ENCODE results near the gene TGM2.
A peak's percentile ranks its signal among the peaks of the same experiment; 100 is the strongest.

Gene TGM2

DNA sequence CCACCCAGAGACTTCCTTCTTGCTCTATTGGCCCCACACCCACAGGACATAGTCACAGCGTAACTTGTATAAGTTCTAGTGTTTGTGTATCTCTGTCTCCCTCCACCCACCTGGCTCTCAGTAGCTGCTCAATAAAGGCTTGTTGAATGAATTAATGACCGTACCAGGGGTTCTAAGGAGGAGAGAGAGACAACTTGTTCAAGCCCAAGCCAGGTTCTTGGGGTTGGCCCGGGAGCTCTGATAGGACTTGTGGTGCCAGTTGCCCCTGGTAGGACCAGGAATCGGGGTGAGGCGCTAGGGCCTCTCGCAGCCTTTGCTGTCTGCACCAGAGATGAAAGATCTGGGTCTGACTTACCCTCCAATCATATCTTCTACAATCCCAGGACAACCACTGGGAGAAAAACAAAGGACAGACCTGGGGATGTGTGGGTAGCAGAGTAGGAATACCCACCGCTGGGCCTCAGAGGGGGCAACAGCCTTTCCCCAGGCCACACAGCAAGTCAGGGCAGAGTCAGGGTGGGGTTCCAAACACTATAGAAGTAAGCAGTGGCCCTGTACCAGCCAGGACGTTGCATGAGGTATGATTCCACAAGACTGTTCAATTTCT, 5.3 kb upstream of the TGM2 start:
- Histone ChIP-seq H3K27ac (ENCODE audit: low read length) (no peak overlapping the region), H3K27me3 (ENCODE audit: low read depth, low read length) (peaks cover 29% of the 10 kb centered on the region), H3K79me2 (ENCODE audit: low read length) (no peaks in the 10 kb centered on the region), H3K4me3 (ENCODE audit: low read length) (no peak overlapping the region), H4K20me1 (ENCODE audit: insufficient read depth, low read length) (no peaks in the 10 kb centered on the region), H3K36me3 (replicated peaks; ENCODE audit: low read depth, low read length) (no peaks in the 10 kb centered on the region), H2AFZ (ENCODE audit: low read depth, low read length) (no peak overlapping the region), H3K9me3 (ENCODE audit: insufficient read depth, low read length) (no peaks in the 10 kb centered on the region), H3K4me2 (ENCODE audit: low read length) (peak overlapping the region; percentile 48; the same call in 1 of the 2 replicates), H3K9ac (ENCODE audit: low read length) (no peak overlapping the region), H3K4me1 (ENCODE audit: low read length) (peaks cover 32% of the 10 kb centered on the region)
- TF ChIP-seq EZH2phosphoT487 (IDR thresholded peaks at IDR 0.05; ENCODE audit: low read depth) = no peak
- TF ChIP-seq, protein P1, sequence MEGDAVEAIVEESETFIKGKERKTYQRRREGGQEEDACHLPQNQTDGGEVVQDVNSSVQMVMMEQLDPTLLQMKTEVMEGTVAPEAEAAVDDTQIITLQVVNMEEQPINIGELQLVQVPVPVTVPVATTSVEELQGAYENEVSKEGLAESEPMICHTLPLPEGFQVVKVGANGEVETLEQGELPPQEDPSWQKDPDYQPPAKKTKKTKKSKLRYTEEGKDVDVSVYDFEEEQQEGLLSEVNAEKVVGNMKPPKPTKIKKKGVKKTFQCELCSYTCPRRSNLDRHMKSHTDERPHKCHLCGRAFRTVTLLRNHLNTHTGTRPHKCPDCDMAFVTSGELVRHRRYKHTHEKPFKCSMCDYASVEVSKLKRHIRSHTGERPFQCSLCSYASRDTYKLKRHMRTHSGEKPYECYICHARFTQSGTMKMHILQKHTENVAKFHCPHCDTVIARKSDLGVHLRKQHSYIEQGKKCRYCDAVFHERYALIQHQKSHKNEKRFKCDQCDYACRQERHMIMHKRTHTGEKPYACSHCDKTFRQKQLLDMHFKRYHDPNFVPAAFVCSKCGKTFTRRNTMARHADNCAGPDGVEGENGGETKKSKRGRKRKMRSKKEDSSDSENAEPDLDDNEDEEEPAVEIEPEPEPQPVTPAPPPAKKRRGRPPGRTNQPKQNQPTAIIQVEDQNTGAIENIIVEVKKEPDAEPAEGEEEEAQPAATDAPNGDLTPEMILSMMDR (IDR thresholded peaks at IDR 0.05; ENCODE audit: low read depth, low read length) = no peak

DNA sequence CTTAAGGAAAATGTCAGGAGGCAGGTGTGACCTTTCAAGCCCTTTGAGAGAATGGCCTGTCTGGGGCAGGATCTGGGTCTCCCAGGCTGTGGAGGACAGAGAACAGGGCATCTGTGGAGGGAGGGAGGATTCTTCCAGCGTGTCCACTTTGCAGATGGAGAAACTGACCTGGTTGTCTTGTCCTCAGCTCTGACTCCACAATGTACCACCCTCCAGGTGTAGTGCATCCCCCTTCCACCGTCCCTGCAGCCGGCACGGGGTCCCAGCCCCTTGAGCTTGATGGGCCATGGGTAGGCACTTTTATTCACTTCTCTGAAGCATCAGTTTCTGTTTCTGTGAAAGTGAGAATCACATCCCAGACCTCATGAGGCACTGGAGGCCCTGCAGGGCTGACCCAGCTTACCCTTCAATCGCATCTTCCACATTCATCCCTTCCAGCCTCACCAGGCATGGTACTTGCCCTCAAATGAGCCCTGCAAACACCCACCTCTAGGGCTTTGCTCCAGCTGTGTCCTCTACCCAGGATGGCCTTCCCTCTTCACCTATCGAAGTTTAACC, 4.6 kb upstream of the TGM2 start:
- no peak overlapping the region for H2AFZ ChIP-seq (ENCODE audit: low read depth, low read length)
- peaks cover 25% of the 10 kb centered on the region for H3K27me3 ChIP-seq (ENCODE audit: low read depth, low read length)
- H3K27ac ChIP-seq (ENCODE audit: low read length) = no peak overlapping the region
- H4K20me1 ChIP-seq (ENCODE audit: insufficient read depth, low read length) = no peaks in the 10 kb centered on the region
- H3K4me1 ChIP-seq (ENCODE audit: low read length) = peaks cover 35% of the 10 kb centered on the region
- no peaks in the 10 kb centered on the region for H3K36me3 ChIP-seq (replicated peaks; ENCODE audit: low read depth, low read length)
- H3K4me2 ChIP-seq (ENCODE audit: low read length) = peak overlapping the region; percentile 48
- no peaks in the 10 kb centered on the region for H3K9me3 ChIP-seq (ENCODE audit: insufficient read depth, low read length)
- TF ChIP-seq, protein P1 (IDR thresholded peaks at IDR 0.05; ENCODE audit: low read depth, low read length) = no peak
- TF ChIP-seq EZH2phosphoT487 (IDR thresholded peaks at IDR 0.05; ENCODE audit: low read depth) = no peak
- H3K9ac ChIP-seq (ENCODE audit: low read length) = no peak overlapping the region
- no peak overlapping the region for H3K4me3 ChIP-seq (ENCODE audit: low read length)
- H3K79me2 ChIP-seq (ENCODE audit: low read length) = peaks cover 2% of the 10 kb centered on the region; the same call in 1 of the 2 replicates

DNA sequence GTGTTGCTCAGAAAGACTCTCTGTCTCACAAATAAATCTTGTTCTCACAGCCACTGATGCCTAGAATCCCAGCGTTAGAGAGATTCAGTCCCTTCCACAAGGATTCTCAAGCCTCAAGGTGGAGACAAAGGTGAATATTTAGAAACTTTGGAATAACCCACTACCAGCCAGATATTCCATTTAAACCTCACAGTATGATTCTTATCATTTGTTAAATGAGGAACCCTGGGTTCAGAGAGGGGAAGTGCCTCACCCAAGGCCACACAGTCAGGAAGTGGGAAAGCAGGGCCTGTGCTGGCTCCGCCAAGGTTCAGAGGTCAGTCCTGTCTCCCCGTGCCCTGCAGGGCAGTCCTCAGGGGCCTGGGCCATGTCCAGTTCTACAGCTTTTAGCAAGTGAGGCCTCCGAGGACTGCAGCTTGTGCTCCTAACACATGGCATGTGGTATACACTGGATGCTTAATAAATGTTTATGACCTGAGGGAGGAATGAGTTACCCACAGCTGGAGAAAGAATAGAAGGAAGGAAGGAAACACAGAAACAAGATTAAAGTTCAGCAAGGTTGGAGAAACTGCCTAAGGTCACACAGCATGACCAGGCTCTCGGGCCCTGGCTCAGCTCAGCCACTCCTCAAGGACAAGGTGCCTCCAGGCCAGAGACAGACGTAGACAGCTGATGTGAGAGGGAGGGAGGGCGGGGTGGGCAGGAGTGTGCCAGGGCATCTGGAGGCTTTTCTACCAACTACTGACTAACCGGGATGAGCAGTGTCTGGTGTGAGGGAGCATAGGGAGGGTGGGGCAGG, 3.9 kb upstream of the TGM2 start:
- H4K20me1 ChIP-seq (ENCODE audit: insufficient read depth, low read length) = no peaks in the 10 kb centered on the region
- H3K9ac ChIP-seq (ENCODE audit: low read length) = peak overlapping the region; percentile 3; the same call in 1 of the 2 replicates
- TF ChIP-seq EZH2phosphoT487 (IDR thresholded peaks at IDR 0.05; ENCODE audit: low read depth) = no peak
- TF ChIP-seq, protein P1 (IDR thresholded peaks at IDR 0.05; ENCODE audit: low read depth, low read length) = no peak
- no peaks in the 10 kb centered on the region for H3K36me3 ChIP-seq (replicated peaks; ENCODE audit: low read depth, low read length)
- H3K4me3 ChIP-seq (ENCODE audit: low read length) = no peak overlapping the region
- H2AFZ ChIP-seq (ENCODE audit: low read depth, low read length) = peak overlapping the region; percentile 70; the same call in 1 of the 2 replicates
- H3K79me2 ChIP-seq (ENCODE audit: low read length) = peaks cover 9% of the 10 kb centered on the region; the same call in 1 of the 2 replicates
- peaks cover 20% of the 10 kb centered on the region for H3K27me3 ChIP-seq (ENCODE audit: low read depth, low read length)
- peak overlapping the region; percentile 26 for H3K4me2 ChIP-seq (ENCODE audit: low read length)
- no peaks in the 10 kb centered on the region for H3K9me3 ChIP-seq (ENCODE audit: insufficient read depth, low read length)
- peaks cover 42% of the 10 kb centered on the region for H3K4me1 ChIP-seq (ENCODE audit: low read length)
- peak overlapping the region; percentile 6; the same call in 1 of the 2 replicates for H3K27ac ChIP-seq (ENCODE audit: low read length)
